CD4-positive, alpha-beta T cell treated with Interleukin-21 for 1 hour (primary cell): ENCODE data around the gene RNF44.
"Not testable (repeated sequence)": the region's sequence is repeated elsewhere in the genome, so short reads cannot be mapped to it uniquely, and the experiment has no call there.

ENCODE experiments used
- DNase-seq: peaks from one replicate; pipeline ENCODE4 v3.0.0-alpha.2; 2020

The RNF44 gene

GRCh38 chr5:176550937-176551336 lies 13.7 kb upstream of the RNF44 start:
- DNase-seq = not testable (repeated sequence)

GRCh38 chr5:176550275-176550831 lies 13.2 kb upstream of the RNF44 start:
- DNase-seq = no peak

GRCh38 chr5:176549871-176550270 lies 12.7 kb upstream of the RNF44 start:
- DNase-seq = no peak

GRCh38 chr5:176548967-176549444 lies 11.8 kb upstream of the RNF44 start, which contains the start of gene CDHR2:
TSS of gene CDHR2 (plus strand) at chr5:176549342. CDS start at chr5:176565353, 16,011 bp downstream.
- no peak for DNase-seq

- peak; percentile 62 for DNase-seq
Observed at GRCh38 chr5:176547802-176548201, 10.6 kb upstream of the RNF44 start.

- no peak for DNase-seq
Observed at GRCh38 chr5:176545737-176546509, 8.7 kb upstream of the RNF44 start.

GRCh38 chr5:176545388-176545736 lies 8.2 kb upstream of the RNF44 start:
- DNase-seq = no peak

- peak; percentile 75 for DNase-seq
Observed at GRCh38 chr5:176543428-176544182, 6.4 kb upstream of the RNF44 start.

- peak; percentile 52 for DNase-seq
Observed at GRCh38 chr5:176542596-176543427, 5.6 kb upstream of the RNF44 start.

- DNase-seq = peak; percentile 77
Observed at GRCh38 chr5:176542135-176542595, 5.0 kb upstream of the RNF44 start.

- peak; percentile 83 for DNase-seq
Observed at GRCh38 chr5:176541338-176542134, 4.3 kb upstream of the RNF44 start.

GRCh38 chr5:176540956-176541337 lies 3.7 kb upstream of the RNF44 start:
- peak; percentile 58 for DNase-seq

- no peak for DNase-seq
Observed at GRCh38 chr5:176540476-176540899, 3.3 kb upstream of the RNF44 start.

GRCh38 chr5:176538989-176539384 lies 1.8 kb upstream of the RNF44 start:
- no peak for DNase-seq

- DNase-seq = no peak
Observed at GRCh38 chr5:176538230-176538988, 1.2 kb upstream of the RNF44 start.

GRCh38 chr5:176537554-176538229 lies 490 bp upstream of the RNF44 start:
- DNase-seq = peak; percentile 99

- DNase-seq = peak; percentile 84
Observed at GRCh38 chr5:176536132-176536901, 885 bp downstream of the RNF44 start.

GRCh38 chr5:176535664-176536131 lies 1.5 kb downstream of the RNF44 start:
- DNase-seq = no peak

- DNase-seq = peak; percentile 83
Observed at GRCh38 chr5:176535101-176535663, 2.0 kb downstream of the RNF44 start.
